GM23338 (cell line): ENCODE data around the gene PBXIP1. TPM values are rescaled to one million over a fixed set of nuclear protein-coding genes. Genes with fewer than 3 reads are reported as not detected.

Experiments
- ATAC-seq: fragments of 200-7000 bp; cut with Tn5 transposase; 3 replicates; pipeline ENCODE4 v1.9.1; 2020
- DNase-seq: peaks from one replicate; pipeline ENCODE4 v3.0.0-alpha.2; 2015; ENCODE audit warnings: low spot score
- H2AFZ ChIP-seq: fragments of 200-600 bp; sonication (generic); 2 replicates; pipeline ENCODE4 v1.8.0; 2016; ENCODE audit warnings: antibody characterized with exemption, mild to moderate bottlenecking, moderate library complexity
- H3F3A ChIP-seq: fragments of 200-600 bp; sonication (generic); replicated peaks from 2 replicates; pipeline ENCODE4 v1.8.0; 2017; ENCODE audit warnings: antibody characterized with exemption, mixed run types, low read depth
- H3K27ac ChIP-seq: fragments of 200-600 bp; sonication (generic); 2 replicates; pipeline ENCODE4 v1.6.1; 2016; ENCODE audit warnings: low read depth
- H3K27me3 ChIP-seq: fragments of 200-600 bp; sonication (generic); 2 replicates; pipeline ENCODE4 v1.8.0; 2016; ENCODE audit warnings: mild to moderate bottlenecking, mixed run types, moderate library complexity; ENCODE audit not compliant: insufficient read depth
- H3K36me3 ChIP-seq: fragments of 200-600 bp; sonication (generic); 2 replicates; pipeline ENCODE4 v1.8.0; 2016; ENCODE audit warnings: mild to moderate bottlenecking; ENCODE audit not compliant: insufficient read depth
- H3K4me1 ChIP-seq: fragments of 200-600 bp; sonication (generic); 2 replicates; pipeline ENCODE4 v1.8.0; 2016; ENCODE audit warnings: mild to moderate bottlenecking, moderate library complexity; ENCODE audit not compliant: insufficient read depth
- H3K4me2 ChIP-seq: fragments of 200-600 bp; sonication (generic); 2 replicates; pipeline ENCODE4 v1.7.1; 2017; ENCODE audit warnings: mixed run types
- H3K4me3 ChIP-seq: fragments of 200-600 bp; sonication (generic); 2 replicates; pipeline ENCODE4 v1.6.1; 2016; ENCODE audit warnings: mixed run types
- H3K79me2 ChIP-seq: fragments of 200-600 bp; sonication (generic); replicated peaks from 2 replicates; pipeline ENCODE4 v1.8.0; 2017; ENCODE audit warnings: mild to moderate bottlenecking; ENCODE audit not compliant: insufficient read depth
- H3K9me2 ChIP-seq: fragments of 200-600 bp; sonication (generic); 2 replicates; pipeline ENCODE4 v1.8.0; 2017; ENCODE audit not compliant: insufficient read depth
- H4K20me1 ChIP-seq: fragments of 200-600 bp; sonication (generic); replicated peaks from 2 replicates; pipeline ENCODE4 v1.8.0; 2017; ENCODE audit warnings: mild to moderate bottlenecking; ENCODE audit not compliant: insufficient read depth
- H3K27ac Mint-ChIP-seq: 2 replicates; pipeline ENCODE4 v1.8.0; 2020; ENCODE audit warnings: inconsistent platforms, mild to moderate bottlenecking, moderate library complexity, mixed read lengths
- H3K27me3 Mint-ChIP-seq: 3 replicates; pipeline ENCODE4 v1.8.0; 2022; ENCODE audit warnings: low read depth, mild to moderate bottlenecking, moderate library complexity, mixed read lengths, inconsistent platforms; ENCODE audit not compliant: insufficient read depth, poor library complexity
- H3K36me3 Mint-ChIP-seq: 3 replicates; pipeline ENCODE4 v1.8.0; 2021; ENCODE audit warnings: low read depth, mild to moderate bottlenecking, inconsistent platforms, moderate library complexity, mixed read lengths
- H3K4me1 Mint-ChIP-seq: 3 replicates; pipeline ENCODE4 v1.8.0; 2020; ENCODE audit warnings: mild to moderate bottlenecking, inconsistent platforms, mixed read lengths
- H3K4me3 Mint-ChIP-seq: 3 replicates; pipeline ENCODE4 v1.8.0; 2021; ENCODE audit warnings: moderate library complexity, mild to moderate bottlenecking, inconsistent platforms, mixed read lengths
- H3K9me3 Mint-ChIP-seq: 3 replicates; pipeline ENCODE4 v1.8.0; 2020; ENCODE audit warnings: moderate library complexity, mild to moderate bottlenecking, inconsistent platforms, mixed read lengths
- JUNB ChIP-seq: IDR thresholded peaks from one replicate; pipeline ENCODE4 v1.6.1; 2016; ENCODE audit warnings: antibody characterized with exemption; ENCODE audit not compliant: unreplicated experiment
- NANOG ChIP-seq: IDR thresholded peaks from 2 replicates; pipeline ENCODE4 v1.6.1; 2016; ENCODE audit warnings: antibody characterized with exemption, borderline replicate concordance
- POLR2AphosphoS5 ChIP-seq: IDR thresholded peaks from 2 replicates; pipeline ENCODE4 v1.6.1; 2016; ENCODE audit warnings: antibody characterized with exemption, low read depth
- STAT1 ChIP-seq: IDR thresholded peaks from one replicate; pipeline ENCODE4 v1.6.1; 2016; ENCODE audit warnings: antibody characterized with exemption; ENCODE audit not compliant: unreplicated experiment
- polyA plus RNA-seq: library from polyadenylated mRNA; unstranded; fragments of >200 nt; fragmentation: Nextera tagmentation; extraction: Ambion mirVana; gene quantifications from 2 replicates; pipeline ENCODE4 v1.2.1, GENCODE V29; 2016
- total RNA-seq: library from RNA; depleted of rRNA; stranded (reverse); fragments of >200 nt; shearing (Covaris generic); gene quantifications from 2 replicates; pipeline ENCODE4 v1.2.3, GENCODE V29; 2014
- TF ChIP-seq, protein P1 (sequence below): fragments of 250-450 bp; sonication (Bioruptor Pico); IDR thresholded peaks from 2 replicates; pipeline ENCODE4 v1.5.0; 2020; ENCODE audit warnings: mild to moderate bottlenecking, moderate library complexity

The PBXIP1 gene
- total and polyA plus RNA-seq, 2 experiments from 2014 or later: 7.0 to 31.8 TPM

DNA sequence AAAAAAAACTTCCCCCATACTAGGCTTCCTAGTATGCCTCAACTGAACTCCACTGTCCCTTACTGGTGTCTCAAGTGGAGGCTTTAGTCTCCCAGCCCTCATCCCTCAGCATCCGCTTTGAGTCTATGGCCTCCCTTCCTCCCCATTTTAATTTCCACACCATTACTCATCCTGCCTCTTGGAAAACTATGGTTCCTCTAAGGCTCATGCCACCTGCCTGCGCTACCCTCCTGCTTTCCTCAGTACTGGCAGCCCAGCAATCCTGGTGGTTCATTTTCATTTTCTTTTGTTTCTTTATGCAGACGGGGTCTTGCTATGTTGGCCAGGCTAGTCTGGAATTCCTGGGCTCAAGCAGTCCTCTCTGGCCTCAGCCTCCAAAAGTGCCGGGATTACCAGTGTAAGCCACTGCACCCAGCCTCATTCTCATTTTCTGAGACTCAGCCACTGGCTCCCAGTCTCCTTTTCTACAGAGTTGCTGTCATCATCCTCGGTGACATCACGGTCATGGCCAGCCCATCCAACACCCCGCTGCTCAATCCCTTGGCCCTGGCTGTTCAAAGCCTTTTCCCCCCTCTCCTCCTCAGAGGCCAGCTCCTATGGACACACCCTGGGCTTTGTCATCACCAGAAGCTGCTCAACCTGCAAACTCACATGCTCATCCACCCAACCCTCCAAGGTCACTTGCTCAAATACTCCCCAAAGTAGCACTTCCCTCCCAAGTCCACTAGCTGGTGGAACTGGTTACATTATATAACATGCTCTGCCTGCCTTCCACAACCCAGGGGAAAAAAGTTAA lies 17.1 kb downstream of the PBXIP1 start (continued):
- TF ChIP-seq, protein P1, sequence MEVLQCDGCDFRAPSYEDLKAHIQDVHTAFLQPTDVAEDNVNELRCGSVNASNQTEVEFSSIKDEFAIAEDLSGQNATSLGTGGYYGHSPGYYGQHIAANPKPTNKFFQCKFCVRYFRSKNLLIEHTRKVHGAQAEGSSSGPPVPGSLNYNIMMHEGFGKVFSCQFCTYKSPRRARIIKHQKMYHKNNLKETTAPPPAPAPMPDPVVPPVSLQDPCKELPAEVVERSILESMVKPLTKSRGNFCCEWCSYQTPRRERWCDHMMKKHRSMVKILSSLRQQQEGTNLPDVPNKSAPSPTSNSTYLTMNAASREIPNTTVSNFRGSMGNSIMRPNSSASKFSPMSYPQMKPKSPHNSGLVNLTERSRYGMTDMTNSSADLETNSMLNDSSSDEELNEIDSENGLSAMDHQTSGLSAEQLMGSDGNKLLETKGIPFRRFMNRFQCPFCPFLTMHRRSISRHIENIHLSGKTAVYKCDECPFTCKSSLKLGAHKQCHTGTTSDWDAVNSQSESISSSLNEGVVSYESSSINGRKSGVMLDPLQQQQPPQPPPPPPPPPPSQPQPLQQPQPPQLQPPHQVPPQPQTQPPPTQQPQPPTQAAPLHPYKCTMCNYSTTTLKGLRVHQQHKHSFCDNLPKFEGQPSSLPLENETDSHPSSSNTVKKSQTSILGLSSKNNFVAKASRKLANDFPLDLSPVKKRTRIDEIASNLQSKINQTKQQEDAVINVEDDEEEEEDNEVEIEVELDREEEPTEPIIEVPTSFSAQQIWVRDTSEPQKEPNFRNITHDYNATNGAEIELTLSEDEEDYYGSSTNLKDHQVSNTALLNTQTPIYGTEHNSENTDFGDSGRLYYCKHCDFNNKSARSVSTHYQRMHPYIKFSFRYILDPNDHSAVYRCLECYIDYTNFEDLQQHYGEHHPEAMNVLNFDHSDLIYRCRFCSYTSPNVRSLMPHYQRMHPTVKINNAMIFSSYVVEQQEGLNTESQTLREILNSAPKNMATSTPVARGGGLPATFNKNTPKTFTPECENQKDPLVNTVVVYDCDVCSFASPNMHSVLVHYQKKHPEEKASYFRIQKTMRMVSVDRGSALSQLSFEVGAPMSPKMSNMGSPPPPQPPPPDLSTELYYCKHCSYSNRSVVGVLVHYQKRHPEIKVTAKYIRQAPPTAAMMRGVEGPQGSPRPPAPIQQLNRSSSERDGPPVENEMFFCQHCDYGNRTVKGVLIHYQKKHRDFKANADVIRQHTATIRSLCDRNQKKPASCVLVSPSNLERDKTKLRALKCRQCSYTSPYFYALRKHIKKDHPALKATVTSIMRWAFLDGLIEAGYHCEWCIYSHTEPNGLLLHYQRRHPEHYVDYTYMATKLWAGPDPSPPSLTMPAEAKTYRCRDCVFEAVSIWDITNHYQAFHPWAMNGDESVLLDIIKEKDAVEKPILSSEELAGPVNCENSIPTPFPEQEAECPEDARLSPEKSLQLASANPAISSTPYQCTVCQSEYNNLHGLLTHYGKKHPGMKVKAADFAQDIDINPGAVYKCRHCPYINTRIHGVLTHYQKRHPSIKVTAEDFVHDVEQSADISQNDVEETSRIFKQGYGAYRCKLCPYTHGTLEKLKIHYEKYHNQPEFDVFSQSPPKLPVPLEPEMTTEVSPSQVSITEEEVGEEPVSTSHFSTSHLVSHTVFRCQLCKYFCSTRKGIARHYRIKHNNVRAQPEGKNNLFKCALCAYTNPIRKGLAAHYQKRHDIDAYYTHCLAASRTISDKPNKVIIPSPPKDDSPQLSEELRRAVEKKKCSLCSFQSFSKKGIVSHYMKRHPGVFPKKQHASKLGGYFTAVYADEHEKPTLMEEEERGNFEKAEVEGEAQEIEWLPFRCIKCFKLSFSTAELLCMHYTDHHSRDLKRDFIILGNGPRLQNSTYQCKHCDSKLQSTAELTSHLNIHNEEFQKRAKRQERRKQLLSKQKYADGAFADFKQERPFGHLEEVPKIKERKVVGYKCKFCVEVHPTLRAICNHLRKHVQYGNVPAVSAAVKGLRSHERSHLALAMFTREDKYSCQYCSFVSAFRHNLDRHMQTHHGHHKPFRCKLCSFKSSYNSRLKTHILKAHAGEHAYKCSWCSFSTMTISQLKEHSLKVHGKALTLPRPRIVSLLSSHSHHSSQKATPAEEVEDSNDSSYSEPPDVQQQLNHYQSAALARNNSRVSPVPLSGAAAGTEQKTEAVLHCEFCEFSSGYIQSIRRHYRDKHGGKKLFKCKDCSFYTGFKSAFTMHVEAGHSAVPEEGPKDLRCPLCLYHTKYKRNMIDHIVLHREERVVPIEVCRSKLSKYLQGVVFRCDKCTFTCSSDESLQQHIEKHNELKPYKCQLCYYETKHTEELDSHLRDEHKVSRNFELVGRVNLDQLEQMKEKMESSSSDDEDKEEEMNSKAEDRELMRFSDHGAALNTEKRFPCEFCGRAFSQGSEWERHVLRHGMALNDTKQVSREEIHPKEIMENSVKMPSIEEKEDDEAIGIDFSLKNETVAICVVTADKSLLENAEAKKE: no peak
- TF ChIP-seq NANOG (no peak), STAT1 (no peak), JUNB (no peak)

DNA sequence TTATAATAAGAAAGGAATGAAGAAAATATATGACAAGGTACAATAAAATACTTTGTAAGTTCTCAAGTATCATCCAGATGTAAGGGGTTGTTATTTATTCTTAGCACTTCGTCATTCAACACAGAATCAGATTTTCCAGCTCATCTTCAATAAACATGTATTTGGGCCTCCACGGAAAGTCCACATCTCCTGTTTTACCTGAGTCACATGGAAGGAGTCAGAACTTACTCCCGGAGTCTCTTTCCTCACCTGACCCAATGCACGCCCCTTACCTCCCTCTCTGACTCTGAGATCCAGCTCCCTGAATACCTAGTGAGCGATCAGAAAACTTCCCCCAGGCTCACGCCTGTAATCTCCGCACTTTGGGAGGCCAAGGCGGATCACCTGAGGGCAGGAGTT lies 17.9 kb downstream of the PBXIP1 start:
- Histone ChIP-seq H3K36me3 (no peaks in the 10 kb centered on the region), H3K79me2 (no peaks in the 10 kb centered on the region; the same call in 1 of the 2 replicates), H3K27ac (peak overlapping the region; percentile 89), H3K4me3 (peak overlapping the region; percentile 64), H4K20me1 (no peaks in the 10 kb centered on the region), H3K4me1 (peaks cover 16% of the 10 kb centered on the region), H3F3A (peaks cover 10% of the 10 kb centered on the region), H2AFZ (peak overlapping the region; percentile 53; the same call in 1 of the 2 replicates), H3K4me2 (peak overlapping the region; percentile 84), H3K27me3 (no peaks in the 10 kb centered on the region; the same call in 1 of the 2 replicates), H3K9me2 (no peaks in the 10 kb centered on the region; the same call in 1 of the 2 replicates)
- no peak for ATAC-seq
- H3K4me3 Mint-ChIP-seq: peak overlapping the region; percentile 87
- no peak for DNase-seq
- peaks cover 3% of the 10 kb centered on the region; the same call in 1 of the 3 replicates for H3K9me3 Mint-ChIP-seq
- H3K27me3 Mint-ChIP-seq: peaks cover 27% of the 10 kb centered on the region
- peaks cover 4% of the 10 kb centered on the region; the same call in 1 of the 3 replicates for H3K36me3 Mint-ChIP-seq
- H3K27ac Mint-ChIP-seq: peak overlapping the region; percentile 100
- H3K4me1 Mint-ChIP-seq: peaks cover 23% of the 10 kb centered on the region
- TF ChIP-seq POLR2AphosphoS5 (no peak), STAT1 (no peak), JUNB (no peak)
- TF ChIP-seq, protein P1: no peak
